RWPE2 (cell line): Measurements from ENCODE around the gene SPDYE4.
A peak's percentile ranks its signal among the peaks of the same experiment; 100 is the strongest.

ENCODE experiments used
- ATAC-seq: fragments of 200-7000 bp; cut with Tn5 transposase; 3 replicates; pipeline ENCODE4 v1.9.1; 2021; ENCODE audit warnings: low read depth
- DNase-seq: peaks from one replicate; pipeline ENCODE4 v3.0.0-alpha.2; 2020; ENCODE audit warnings: low spot score
- H3K27ac ChIP-seq: fragments of 450-650 bp; 2 replicates; pipeline ENCODE4 v1.5.1; 2017; ENCODE audit warnings: mild to moderate bottlenecking; ENCODE audit not compliant: poor library complexity, severe bottlenecking
- H3K27me3 ChIP-seq: fragments of 250-450 bp; sonication (Bioruptor Pico); 2 replicates; pipeline ENCODE4 v1.5.1; 2021; ENCODE audit warnings: mild to moderate bottlenecking, moderate library complexity; ENCODE audit not compliant: insufficient read depth, poor library complexity, severe bottlenecking
- H3K36me3 ChIP-seq: fragments of 250-450 bp; sonication (Bioruptor Pico); 2 replicates; pipeline ENCODE4 v1.5.1; 2020; ENCODE audit warnings: low read depth, mild to moderate bottlenecking, moderate library complexity
- H3K4me1 ChIP-seq: fragments of 250-450 bp; sonication (Bioruptor Pico); 2 replicates; pipeline ENCODE4 v1.5.1; 2021; ENCODE audit warnings: mild to moderate bottlenecking, moderate library complexity; ENCODE audit not compliant: insufficient read depth, poor library complexity, severe bottlenecking
- H3K4me3 ChIP-seq: fragments of 250-450 bp; sonication (Bioruptor Pico); 2 replicates; pipeline ENCODE4 v1.5.1; 2021; ENCODE audit warnings: mild to moderate bottlenecking, moderate library complexity; ENCODE audit not compliant: severe bottlenecking
- H3K9me3 ChIP-seq: fragments of 250-450 bp; sonication (Bioruptor Pico); 2 replicates; pipeline ENCODE4 v1.5.1; 2021; ENCODE audit warnings: mild to moderate bottlenecking, moderate library complexity; ENCODE audit not compliant: severe bottlenecking
- TF ChIP-seq, protein P1 (sequence below): fragments of 450-650 bp; IDR thresholded peaks from one replicate; pipeline ENCODE4 v1.5.1; 2017; ENCODE audit warnings: mild to moderate bottlenecking, moderate library complexity; ENCODE audit not compliant: poor library complexity, severe bottlenecking

SPDYE4 gene

DNA sequence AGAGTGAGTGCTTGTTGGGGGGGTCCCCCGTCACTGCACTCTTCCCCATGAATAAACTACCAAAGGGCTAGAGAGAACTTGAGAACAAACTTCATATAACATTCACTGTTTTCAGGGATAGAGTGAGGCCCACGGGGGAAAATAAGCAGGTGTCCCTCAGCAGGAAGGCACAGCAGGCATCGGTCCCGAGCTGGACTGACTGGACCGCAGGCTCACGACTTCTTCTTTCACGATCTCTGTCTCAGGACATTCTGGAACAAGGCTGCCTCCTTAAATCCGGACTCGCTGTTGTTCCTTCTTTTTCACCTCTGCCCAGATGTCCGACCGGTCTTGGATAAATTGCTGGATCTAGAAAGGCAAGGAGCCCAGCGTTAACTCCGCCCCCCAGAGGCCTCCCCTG, 28.5 kb downstream of the SPDYE4 start:
- TF ChIP-seq, protein P1, sequence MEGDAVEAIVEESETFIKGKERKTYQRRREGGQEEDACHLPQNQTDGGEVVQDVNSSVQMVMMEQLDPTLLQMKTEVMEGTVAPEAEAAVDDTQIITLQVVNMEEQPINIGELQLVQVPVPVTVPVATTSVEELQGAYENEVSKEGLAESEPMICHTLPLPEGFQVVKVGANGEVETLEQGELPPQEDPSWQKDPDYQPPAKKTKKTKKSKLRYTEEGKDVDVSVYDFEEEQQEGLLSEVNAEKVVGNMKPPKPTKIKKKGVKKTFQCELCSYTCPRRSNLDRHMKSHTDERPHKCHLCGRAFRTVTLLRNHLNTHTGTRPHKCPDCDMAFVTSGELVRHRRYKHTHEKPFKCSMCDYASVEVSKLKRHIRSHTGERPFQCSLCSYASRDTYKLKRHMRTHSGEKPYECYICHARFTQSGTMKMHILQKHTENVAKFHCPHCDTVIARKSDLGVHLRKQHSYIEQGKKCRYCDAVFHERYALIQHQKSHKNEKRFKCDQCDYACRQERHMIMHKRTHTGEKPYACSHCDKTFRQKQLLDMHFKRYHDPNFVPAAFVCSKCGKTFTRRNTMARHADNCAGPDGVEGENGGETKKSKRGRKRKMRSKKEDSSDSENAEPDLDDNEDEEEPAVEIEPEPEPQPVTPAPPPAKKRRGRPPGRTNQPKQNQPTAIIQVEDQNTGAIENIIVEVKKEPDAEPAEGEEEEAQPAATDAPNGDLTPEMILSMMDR: no peak
- no peak overlapping the region for H3K27ac ChIP-seq
- no peaks in the 10 kb centered on the region for H3K4me1 ChIP-seq
- H3K4me3 ChIP-seq: no peak overlapping the region
- no peaks in the 10 kb centered on the region for H3K36me3 ChIP-seq
- DNase-seq: no peak
- no peaks in the 10 kb centered on the region for H3K27me3 ChIP-seq
- no peaks in the 10 kb centered on the region for H3K9me3 ChIP-seq
- no peak for ATAC-seq

DNA sequence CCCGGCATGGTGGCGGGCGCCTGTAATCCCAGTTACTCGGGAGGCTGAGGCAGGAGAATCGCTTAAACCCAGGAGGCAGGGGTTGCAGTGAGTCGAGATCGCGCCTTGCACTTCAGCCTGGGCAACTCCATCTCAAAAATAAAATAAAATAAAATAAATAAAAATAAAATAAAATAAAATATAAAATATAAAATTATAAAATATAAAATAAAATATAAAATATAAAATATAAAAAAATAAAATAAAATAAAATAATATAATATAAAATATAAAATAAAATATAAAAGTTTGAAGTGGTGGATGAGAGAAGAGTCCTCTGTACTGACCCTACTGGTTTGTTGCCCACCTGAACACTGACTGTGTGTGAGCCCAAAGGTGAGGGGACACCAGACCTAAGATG, 28.9 kb downstream of the SPDYE4 start:
- no peak for DNase-seq
- Histone ChIP-seq H3K27ac (no peak overlapping the region), H3K9me3 (no peaks in the 10 kb centered on the region), H3K36me3 (no peaks in the 10 kb centered on the region), H3K4me3 (no peak overlapping the region), H3K27me3 (no peaks in the 10 kb centered on the region), H3K4me1 (no peaks in the 10 kb centered on the region)
- TF ChIP-seq, protein P1: no peak
- no peak for ATAC-seq

DNA sequence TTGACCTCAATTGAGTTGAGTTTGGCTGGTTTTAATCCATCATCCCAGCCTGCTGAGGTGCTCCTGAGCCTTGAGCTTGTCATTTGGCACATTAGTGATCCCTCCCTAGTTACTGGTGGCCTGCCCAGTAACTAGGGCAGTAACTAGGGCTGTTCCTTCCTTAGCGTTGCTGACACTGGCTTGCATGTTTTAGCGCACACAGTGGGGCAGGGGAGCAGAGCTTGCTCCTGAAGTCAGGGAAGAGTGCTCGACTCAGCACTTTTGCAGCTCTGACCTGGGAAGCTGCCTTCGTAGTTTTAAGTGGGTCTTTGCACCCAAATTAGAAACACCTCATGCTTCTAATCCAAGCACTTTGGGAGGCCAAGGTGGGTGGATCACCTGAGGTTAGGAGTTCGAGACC, 29.4 kb downstream of the SPDYE4 start:
- no peak overlapping the region for H3K27ac ChIP-seq
- no peaks in the 10 kb centered on the region for H3K27me3 ChIP-seq
- no peak for ATAC-seq
- DNase-seq: no peak
- H3K9me3 ChIP-seq: no peaks in the 10 kb centered on the region
- TF ChIP-seq, protein P1: no peak
- H3K36me3 ChIP-seq: no peaks in the 10 kb centered on the region
- no peaks in the 10 kb centered on the region for H3K4me1 ChIP-seq
- no peak overlapping the region for H3K4me3 ChIP-seq

DNA sequence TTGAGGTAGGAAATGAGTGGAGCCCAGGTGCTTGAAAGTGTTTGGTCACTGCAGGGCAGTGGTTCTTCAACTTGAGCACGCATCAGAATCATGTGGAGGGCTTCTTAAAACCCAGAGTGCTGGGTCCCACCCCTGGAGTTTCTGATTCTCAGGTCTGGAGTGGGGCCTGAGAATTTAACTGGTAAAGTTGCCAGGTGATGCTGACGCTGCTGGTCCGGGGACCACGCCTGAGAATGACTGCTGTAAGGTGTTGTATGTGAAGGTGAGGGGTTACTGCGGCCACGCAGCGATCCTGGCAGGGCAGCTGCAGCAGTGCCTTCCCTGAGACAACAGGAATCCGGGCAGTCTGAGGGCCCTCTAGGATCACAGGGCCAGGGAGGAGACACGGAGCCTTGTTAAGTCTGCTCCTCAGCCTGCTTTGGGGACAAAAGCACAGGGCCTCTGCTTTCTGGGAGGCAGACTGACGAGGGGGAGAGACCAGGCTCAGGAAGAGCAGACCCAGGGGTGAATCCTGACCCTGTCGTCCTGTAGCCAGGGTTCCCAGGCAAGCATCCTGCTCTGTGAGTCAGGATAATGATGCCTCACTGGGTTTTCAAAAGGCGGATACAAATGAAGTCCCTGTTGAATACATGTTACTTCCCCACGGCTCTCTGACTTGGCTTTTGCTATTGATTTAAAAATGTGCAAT, 30.0 kb downstream of the SPDYE4 start:
- Histone ChIP-seq H3K4me3 (no peak overlapping the region), H3K27ac (no peak overlapping the region), H3K36me3 (no peaks in the 10 kb centered on the region), H3K27me3 (no peaks in the 10 kb centered on the region), H3K9me3 (no peaks in the 10 kb centered on the region), H3K4me1 (no peaks in the 10 kb centered on the region)
- DNase-seq (no peak), ATAC-seq (no peak)
- TF ChIP-seq, protein P1: no peak

DNA sequence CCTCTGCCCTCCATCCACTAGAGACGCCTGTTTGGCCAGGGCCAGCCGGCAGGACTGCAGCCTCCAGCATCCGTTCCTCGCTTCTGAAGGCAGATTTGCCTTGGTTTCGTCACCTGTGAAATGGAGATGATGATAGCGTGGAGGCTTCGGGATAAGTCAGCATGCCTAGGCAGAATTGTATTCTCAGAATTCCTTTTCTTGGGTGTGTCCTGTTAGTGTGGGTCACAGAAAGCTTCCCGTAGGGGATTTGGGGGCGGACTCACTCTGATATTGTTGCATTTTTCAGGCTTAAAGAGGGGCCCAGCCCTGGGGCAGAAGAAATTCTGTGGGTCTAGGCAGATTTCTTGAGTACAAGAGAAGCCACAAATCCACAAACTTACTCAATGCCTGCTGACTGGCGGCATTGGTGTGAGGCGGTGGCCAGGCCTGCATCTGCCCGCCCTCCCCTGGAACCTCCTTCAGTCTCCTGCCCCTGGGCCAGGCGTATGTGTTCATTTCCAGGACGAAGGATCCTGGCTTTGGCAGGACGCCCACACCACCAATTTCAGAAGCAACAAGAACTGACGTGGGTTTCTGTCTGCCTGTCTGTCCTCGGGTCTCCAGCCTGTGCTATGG, 31.3 kb downstream of the SPDYE4 start:
- Histone ChIP-seq H3K27ac (no peak overlapping the region), H3K4me1 (no peaks in the 10 kb centered on the region), H3K4me3 (no peak overlapping the region), H3K27me3 (no peaks in the 10 kb centered on the region), H3K36me3 (no peaks in the 10 kb centered on the region), H3K9me3 (no peaks in the 10 kb centered on the region)
- TF ChIP-seq, protein P1: no peak
- ATAC-seq: peak; percentile 70
- DNase-seq: peak; percentile 41
